VCaP (cell line): Measurements from ENCODE around the gene MAP4K3.

ENCODE experiments used
- H3K27ac ChIP-seq: fragments of 450-650 bp; 2 replicates; pipeline ENCODE4 v1.5.1; 2017
- CTCF ChIP-seq: fragments of 450-650 bp; conservative IDR thresholded peaks from 2 replicates; pipeline ENCODE4 v1.5.1; 2017; ENCODE audit warnings: mild to moderate bottlenecking, moderate library complexity

Gene MAP4K3

DNA sequence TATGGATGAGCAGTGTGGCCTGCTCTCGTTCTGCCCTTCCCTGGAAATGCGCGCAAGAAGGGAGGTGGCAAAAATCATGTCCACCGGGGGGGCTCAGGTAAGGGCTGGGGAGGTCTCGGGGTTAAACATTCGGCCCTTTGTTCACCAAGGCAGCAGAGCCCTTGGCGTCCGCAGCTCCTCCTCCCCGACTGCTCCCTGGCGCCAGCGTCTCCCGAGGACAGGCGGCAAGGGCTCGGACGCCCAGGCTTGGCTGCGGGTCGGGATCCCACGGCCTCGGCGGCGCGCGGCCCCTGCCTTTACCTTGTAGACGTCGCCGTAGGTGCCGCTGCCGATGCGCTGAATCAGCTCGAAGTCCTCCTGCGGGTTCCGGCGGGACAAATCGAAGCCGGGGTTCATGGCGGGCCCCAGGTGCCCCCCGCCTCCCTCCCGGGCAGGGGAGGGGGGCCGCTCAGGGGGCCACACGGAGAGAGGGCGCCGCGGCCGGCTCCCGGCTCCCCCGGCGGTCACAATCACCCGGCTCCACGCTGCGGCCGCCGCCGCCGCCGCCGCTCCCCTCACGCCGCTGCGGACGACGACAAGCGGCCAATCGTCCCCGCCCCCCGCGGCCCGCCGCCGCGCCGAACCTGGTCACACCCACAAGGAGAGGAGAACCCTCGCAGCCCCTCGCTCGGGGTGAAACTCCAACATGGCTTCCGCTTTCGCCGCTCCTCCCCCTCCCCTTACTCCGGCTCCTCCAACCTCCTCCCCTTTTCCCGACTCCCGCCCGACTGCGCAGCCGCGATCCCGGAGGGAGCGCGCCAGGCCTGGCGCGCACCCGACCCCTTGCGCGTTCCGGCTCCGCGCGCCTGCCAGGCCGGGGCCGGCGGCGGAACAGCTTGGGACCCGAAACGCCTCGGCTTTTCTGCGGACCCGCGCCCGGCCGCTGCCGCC lies at the start of gene MAP4K3:
TSS of gene MAP4K3 (minus strand) at position 694 of the 930 bp plus-strand sequence. CDS start at position 396, 298 bp downstream.
- H3K27ac ChIP-seq = peak within 1 kb of the TSS; percentile 96
- TF ChIP-seq CTCF = no peak

DNA sequence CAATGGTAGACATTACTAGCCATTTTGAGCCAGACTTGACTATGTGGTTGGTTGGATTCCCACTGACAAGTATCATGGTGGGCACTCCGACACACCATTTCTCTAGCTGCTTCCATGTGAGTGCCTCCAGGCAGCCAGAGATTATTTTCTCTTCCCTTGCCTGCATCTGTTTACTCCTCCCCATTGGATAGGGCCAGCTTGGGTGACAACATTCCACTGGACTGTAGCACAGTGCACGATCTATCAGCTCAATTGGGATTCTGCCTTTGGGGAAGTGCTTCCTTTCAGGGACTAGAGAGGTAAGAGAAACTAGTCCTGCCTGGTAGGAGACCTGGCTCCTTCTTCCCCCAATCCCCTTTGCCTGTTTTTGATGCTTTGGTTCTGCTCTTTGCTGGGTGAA lies 49.0 kb upstream of the MAP4K3 start:
- TF ChIP-seq CTCF = no peak
- no peak overlapping the region for H3K27ac ChIP-seq

DNA sequence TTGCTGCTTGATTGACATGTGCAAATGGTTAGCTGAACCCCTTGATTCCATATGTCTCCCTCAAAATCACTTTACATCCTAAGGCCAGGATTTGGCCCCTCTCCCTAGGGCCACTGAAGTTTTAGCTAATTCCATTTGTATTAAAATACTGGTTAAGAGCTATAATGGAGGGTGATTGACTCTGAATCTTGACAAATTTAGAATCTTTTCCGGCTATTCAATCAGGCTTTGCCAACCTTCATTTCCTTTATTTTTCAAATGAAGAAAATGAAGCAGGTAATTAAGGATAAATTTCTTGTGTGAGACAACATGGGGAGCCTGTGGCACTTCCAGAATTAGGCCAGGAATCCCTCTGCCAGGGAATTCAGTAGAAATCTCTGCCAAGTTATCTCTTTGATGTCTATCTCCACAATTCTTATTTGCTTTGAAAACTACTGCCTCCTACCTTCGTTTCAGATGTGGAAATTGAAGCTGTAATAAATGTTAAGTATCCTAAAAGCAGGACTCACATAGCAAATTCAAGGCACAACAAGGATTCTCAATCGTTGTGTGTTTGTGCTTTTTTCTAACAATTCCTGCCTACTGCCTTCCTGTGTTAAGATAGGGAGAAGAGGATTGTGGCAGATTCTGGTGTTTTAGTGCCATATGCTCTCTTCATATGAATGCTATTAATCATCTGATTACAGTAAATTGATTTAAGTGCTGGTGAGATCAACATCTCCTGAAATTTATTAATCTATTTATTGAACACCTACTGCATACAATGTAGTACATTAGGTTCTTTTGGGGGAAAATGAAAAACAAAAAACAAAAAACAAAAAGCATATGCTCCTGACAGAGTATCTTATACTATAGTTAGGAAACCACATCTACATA lies 47.8 kb upstream of the MAP4K3 start:
- H3K27ac ChIP-seq = no peak overlapping the region
- peak; percentile 25 for TF ChIP-seq CTCF

DNA sequence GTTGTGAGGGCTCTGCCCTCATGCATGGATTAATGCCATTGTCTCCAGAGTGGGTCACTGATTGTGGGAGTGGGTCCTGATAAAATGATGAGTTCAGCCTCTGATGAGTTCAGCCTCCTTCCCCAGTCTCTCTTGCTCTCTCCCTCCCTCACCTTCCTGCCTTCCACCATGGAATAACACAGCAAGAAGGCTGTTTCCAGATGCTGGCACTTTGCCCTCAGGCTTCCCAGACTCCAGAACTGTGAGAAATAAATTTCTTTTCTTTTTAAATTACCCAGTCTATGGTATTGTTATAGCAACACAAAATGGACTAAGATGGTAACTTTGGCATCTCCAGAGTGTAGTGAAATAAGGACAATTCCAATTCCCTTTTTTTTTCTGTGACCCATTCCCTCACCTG lies 47.1 kb upstream of the MAP4K3 start:
- H3K27ac ChIP-seq = no peak overlapping the region
- no peak for TF ChIP-seq CTCF

- no peak overlapping the region for H3K27ac ChIP-seq
- TF ChIP-seq CTCF = no peak
Observed at GRCh38 chr2:39483534-39483933, 46.4 kb upstream of the MAP4K3 start.

DNA sequence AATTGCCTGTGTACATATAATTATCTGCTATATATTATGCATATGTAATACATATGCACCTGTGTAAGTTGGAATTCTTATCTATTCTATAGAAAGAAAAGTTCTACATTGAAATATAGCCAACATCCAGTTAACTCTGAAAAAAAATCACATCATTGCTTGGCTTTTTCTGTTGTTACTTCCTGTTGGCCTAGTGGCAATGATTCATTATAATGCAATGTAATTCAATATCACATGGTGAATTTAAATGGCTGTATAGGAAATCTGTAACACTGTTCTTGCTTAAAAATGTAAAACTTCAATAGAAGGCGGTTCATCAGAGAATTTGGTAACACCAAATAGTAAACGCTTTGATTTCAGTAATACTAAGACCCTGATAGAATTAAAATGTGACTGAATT lies 44.5 kb upstream of the MAP4K3 start:
- TF ChIP-seq CTCF = no peak
- no peak overlapping the region for H3K27ac ChIP-seq

DNA sequence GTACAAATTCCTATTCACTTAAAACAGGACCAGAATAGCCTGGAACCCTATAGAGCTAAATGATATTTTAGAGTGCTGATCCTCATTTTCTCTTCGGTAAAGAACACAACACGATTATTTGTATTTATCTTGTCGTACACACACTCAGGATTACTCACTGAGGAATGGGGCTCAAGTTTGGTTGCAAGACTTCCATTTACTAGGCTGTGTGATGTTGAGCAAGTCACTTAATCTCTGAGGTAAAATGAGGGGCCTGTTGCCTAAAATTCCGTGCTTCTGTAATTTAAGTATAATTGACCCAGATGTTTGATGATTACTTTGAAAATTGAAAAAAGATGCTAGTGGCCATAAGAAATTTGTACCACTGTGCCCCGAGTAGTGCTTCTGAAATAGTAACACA lies 42.6 kb upstream of the MAP4K3 start:
- TF ChIP-seq CTCF = no peak
- no peak overlapping the region for H3K27ac ChIP-seq
